Skeletal muscle tissue (tissue), 4 donors: ENCODE measurements around the gene SPATA46. TPM values are rescaled to one million over a fixed set of nuclear protein-coding genes. Genes with fewer than 3 reads are reported as not detected.
"Not testable (repeated sequence)": the region's sequence is repeated elsewhere in the genome, so short reads cannot be mapped to it uniquely, and the experiment has no call there.

Experiments used
- H3K27ac ChIP-seq: one replicate; pipeline ENCODE4 v1.7.0; 2013; ENCODE audit warnings: mild to moderate bottlenecking, low read depth, low read length, inconsistent platforms
- H3K27me3 ChIP-seq, 3 donors: one replicate each; pipeline ENCODE4 v1.7.0; 2013; ENCODE audit warnings: low read length in 3 of 3; ENCODE audit not compliant: control insufficient read depth in 3 of 3, insufficient read depth in 3 of 3
- H3K36me3 ChIP-seq, 3 donors: one replicate each; pipeline ENCODE4 v1.7.0; 2013; ENCODE audit warnings: low read length in 3 of 3; ENCODE audit not compliant: control insufficient read depth in 3 of 3, insufficient read depth in 3 of 3
- H3K4me1 ChIP-seq, 3 donors: one replicate each; pipeline ENCODE4 v1.7.0; 2013; ENCODE audit warnings: low read length in 3 of 3, mild to moderate bottlenecking in 3 of 3; ENCODE audit not compliant: control insufficient read depth in 3 of 3, insufficient read depth in 3 of 3
- H3K4me3 ChIP-seq, 3 donors: one replicate each; pipeline ENCODE4 v1.7.0; 2013; ENCODE audit warnings: low read length in 3 of 3
- H3K9ac ChIP-seq, 3 donors: one replicate each; pipeline ENCODE4 v1.7.0; 2013; ENCODE audit warnings: low read length in 3 of 3, mild to moderate bottlenecking in 3 of 3, moderate library complexity in 2 of 3, low read depth in 1 of 3
- H3K9me3 ChIP-seq, 3 donors: one replicate each; pipeline ENCODE4 v1.7.0; 2013; ENCODE audit warnings: low read length in 3 of 3; ENCODE audit not compliant: control insufficient read depth in 3 of 3
- total RNA-seq: library from RNA; depleted of rRNA; stranded (reverse); fragments of >200 nt; gene quantifications from one replicate; pipeline ENCODE4 v1.2.3, GENCODE V29; 2014
- donor health status: Osteomylitis.

Gene SPATA46
- total RNA-seq, 1 donor from 2014 or later = not detected

DNA sequence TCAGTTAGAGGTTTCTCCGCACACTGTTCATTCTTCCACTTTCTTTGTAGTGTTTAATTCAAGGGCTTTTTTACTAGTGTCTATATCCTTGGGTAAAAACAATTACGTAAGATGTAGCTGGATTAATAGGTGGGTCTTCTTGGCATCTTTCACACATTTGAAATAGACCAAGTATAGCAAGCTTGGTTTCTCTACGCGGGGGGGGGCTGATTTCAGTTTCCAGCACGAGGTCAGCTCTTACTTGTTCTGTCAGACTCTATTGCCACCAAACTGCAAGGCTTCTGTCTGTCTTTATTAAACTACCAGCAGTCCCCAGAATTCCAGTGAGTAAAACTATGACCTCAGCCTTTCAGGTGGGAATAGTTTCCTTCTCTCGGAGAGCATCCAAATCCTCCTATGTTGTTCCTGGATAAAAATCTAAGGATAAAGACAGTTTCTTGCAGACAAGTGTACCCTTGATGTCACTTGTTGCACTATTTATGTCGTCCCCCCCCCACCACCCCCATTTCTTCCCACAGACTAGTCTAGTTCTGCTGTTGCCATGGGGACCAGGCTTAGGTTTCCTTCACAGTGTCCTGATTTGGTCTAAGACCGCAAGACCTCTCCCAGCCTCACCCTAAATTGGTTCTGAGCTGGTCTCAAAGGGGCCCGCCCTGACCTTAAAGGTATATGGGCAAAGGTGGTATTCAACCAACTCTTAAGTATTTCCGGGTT lies 17.0 kb downstream of the SPATA46 start:
- Histone ChIP-seq H3K4me1 (no peaks in the 10 kb centered on the region), H3K27me3 (no peaks in the 10 kb centered on the region), H3K27ac (no peak overlapping the region), H3K36me3 (no peaks in the 10 kb centered on the region), H3K9me3 (no peaks in the 10 kb centered on the region), H3K4me3 (no peak overlapping the region), H3K9ac (no peak overlapping the region)

DNA sequence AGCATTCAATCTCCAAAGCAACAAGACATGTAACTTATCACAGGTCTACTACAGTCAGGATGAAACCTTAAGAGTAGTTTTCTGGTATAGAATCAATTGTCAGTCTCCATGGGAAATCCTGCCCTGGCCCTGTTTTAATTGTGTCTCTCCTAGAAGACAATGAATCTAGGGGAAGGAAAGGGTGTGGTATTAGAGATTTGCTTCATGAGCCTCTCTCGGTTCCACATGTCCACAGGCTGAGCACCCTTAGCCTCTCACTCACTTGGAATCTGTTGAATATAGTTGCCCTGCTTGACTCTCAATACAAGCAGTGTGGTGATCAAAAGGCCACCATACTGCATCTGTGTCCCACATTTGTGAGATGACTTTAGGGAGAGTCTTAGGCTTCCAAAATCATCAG lies 17.7 kb downstream of the SPATA46 start:
- H3K9me3 ChIP-seq = no peaks in the 10 kb centered on the region
- H3K4me1 ChIP-seq = no peaks in the 10 kb centered on the region
- no peak overlapping the region for H3K9ac ChIP-seq
- no peak overlapping the region for H3K4me3 ChIP-seq
- no peak overlapping the region for H3K27ac ChIP-seq
- no peaks in the 10 kb centered on the region for H3K36me3 ChIP-seq
- no peaks in the 10 kb centered on the region for H3K27me3 ChIP-seq

DNA sequence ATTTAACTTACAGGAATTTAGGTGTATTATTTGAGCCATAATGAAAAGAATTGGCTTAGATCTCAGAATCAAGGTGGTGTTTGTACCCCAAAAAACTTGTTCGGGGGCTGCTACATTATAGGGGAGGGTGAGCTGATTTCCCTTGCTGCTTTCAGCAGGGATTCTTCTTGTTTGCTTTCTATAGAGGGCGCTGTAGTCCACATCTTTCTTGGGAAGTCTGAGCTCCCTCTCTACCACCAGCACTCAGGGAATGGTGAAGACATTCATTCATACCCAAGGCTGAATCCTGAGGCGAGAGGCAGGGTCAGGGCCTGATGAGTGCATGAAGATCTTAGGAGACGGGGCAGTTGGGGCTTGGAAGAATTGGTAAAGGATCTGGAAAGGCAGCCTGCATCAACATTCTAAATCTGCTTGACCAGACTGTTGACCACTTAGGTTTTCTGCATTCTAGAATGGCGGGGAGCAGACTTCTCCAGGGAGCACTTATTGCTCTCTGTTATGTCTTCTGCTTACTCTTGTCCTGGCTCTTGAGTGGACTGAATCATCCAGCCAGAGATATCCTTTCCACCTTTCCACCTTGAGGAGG lies 18.9 kb downstream of the SPATA46 start:
- no peaks in the 10 kb centered on the region for H3K9me3 ChIP-seq
- no peak overlapping the region for H3K4me3 ChIP-seq
- peaks cover 0 to 2% (median 0%) of the 10 kb centered on the region in 3 donors for H3K4me1 ChIP-seq
- no peak overlapping the region for H3K27ac ChIP-seq
- no peaks in the 10 kb centered on the region for H3K36me3 ChIP-seq
- peaks cover 0 to 3% (median 0%) of the 10 kb centered on the region in 3 donors for H3K27me3 ChIP-seq
- no peak overlapping the region for H3K9ac ChIP-seq

DNA sequence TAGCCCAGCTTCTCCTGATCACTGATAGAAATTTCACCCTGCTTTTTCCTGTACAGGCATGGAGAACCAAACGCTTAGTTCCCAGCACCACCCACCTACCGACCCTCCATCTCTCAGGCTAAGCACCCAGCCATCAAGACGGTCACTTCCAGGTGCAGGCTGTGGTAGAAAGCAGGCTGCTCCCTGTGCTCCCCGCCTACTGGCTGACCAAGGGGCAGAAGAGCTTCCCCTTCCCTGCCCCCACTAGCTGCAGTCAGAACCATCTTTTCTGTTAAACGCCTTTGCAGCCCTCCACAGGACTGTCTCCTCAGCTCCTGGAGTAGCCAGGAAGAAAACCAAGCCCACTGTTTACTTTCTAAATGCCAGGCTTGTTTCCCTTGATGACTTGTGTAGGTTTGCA lies 23.0 kb downstream of the SPATA46 start:
- no peak overlapping the region for H3K4me3 ChIP-seq
- no peaks in the 10 kb centered on the region for H3K9me3 ChIP-seq
- H3K9ac ChIP-seq = no peak overlapping the region
- H3K27ac ChIP-seq = no peak overlapping the region
- H3K36me3 ChIP-seq = no peaks in the 10 kb centered on the region
- H3K27me3 ChIP-seq = peaks cover 0 to 3% (median 0%) of the 10 kb centered on the region in 3 donors
- peaks cover 0 to 2% (median 0%) of the 10 kb centered on the region in 3 donors for H3K4me1 ChIP-seq

DNA sequence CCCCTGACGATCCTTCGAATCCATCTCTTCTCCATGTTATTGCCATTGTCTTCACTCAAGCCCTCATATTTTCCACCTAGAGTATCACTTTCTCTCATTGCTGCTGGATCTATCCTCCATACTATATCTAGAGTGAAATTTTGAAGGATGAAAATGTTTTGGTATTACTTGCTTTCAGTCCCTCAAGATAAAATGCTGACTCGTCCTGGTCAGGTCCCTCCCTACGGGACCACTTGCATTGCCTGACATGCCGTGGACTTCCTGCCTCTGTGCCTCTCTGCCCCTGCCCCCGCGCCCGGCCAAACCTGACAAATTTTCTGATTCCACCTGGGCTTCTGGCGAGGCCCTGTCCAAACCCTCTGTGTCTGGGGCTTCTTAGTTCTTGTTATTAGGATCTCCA lies 23.6 kb downstream of the SPATA46 start:
- no peak overlapping the region for H3K27ac ChIP-seq
- no peaks in the 10 kb centered on the region for H3K9me3 ChIP-seq
- H3K27me3 ChIP-seq = peaks cover 0 to 3% (median 0%) of the 10 kb centered on the region in 3 donors
- H3K4me1 ChIP-seq = peaks cover 0 to 2% (median 0%) of the 10 kb centered on the region in 3 donors
- no peak overlapping the region for H3K4me3 ChIP-seq
- no peak overlapping the region for H3K9ac ChIP-seq
- H3K36me3 ChIP-seq = no peaks in the 10 kb centered on the region

DNA sequence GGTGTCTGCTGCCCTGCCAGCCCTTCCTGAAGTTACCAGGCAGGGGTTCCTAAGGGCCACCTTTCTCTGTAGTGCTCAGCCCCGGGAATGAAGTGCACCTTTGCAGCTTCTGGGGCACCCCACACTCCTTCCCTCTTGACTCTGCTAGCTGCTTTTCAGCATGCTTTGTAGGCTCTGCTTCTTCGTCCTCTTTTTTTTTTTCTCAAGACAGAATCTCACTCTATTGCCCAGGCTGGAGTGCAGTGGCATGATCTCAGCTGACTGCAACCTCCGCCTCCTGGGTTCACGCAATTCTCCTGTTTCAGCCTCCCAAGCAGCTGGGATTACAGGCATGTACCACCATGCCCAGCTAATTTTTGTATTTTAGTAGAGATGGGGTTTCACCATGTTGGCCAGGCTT lies 24.8 kb downstream of the SPATA46 start:
- H3K4me3 ChIP-seq, H3K9ac ChIP-seq, H3K9me3 ChIP-seq, H3K4me1 ChIP-seq, H3K27ac ChIP-seq, H3K27me3 ChIP-seq, H3K36me3 ChIP-seq: not testable (repeated sequence)

DNA sequence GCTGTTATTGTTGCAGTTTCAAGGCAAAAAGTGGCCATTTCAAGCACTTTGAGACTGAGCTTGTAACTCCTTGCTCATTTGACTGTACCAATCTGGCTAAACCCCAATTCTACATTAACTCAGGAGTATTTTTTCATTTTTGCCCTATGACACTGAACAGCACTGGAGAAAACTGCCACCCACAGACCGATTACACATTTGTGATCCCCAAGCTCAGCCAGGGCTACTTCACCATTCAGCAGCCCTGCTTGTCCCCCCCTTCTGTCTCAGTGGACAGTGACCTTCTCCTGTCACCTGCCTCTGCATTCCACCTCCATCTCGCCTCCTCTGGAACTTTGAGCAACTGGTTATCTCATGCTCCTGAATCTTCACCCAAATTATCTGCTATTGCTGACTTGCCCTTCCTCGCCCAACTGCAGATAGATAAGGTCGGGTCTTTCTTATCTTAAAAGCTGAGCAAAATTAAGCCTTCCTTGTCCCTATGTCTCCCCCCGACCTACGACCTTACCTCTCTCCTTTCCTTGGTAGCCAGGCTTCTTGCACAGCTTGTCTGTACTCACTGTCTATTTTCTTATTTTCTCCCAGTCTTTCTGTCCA lies 25.3 kb downstream of the SPATA46 start:
- no peaks in the 10 kb centered on the region for H3K9me3 ChIP-seq
- H3K4me1 ChIP-seq = peaks cover 0 to 2% (median 0%) of the 10 kb centered on the region in 3 donors
- no peak overlapping the region for H3K4me3 ChIP-seq
- no peak overlapping the region for H3K9ac ChIP-seq
- H3K27ac ChIP-seq = no peak overlapping the region
- peaks cover 0 to 3% (median 0%) of the 10 kb centered on the region in 3 donors for H3K27me3 ChIP-seq
- H3K36me3 ChIP-seq = no peaks in the 10 kb centered on the region

DNA sequence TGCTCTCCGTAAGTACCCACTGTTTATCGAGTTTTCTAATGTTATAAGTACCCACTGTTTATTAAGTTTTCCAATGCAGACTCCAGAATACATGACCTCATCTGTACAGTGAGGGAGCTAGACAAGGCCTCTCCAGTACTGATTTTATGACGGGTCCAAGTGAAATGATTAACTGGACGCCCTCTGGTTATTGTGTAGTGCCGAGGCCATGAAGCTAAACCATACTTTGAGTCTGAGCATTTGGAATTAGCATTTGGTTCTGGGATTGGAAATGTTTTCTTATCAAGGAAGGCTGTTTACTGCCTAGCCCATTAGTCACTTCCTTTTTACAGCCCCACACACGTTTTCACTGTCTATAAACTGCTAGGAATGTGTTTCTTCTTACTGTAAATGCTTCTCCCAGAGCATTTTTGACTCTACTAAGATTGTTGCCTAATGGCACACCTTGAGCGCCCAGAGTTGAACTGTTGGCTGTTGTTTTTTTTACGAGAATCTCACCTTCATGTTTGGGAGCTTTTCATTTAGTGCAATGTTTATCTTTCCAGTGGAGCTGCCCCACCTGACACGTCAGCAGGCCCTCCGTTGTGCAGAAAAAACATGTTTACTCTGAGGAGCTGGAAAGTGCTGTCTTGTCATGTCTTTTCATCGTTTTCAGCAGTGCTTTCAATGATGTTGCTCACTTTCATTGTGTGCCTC lies 26.9 kb downstream of the SPATA46 start:
- H3K27me3 ChIP-seq = peaks cover 0 to 3% (median 0%) of the 10 kb centered on the region in 3 donors
- no peak overlapping the region for H3K9ac ChIP-seq
- no peak overlapping the region for H3K27ac ChIP-seq
- H3K9me3 ChIP-seq = no peaks in the 10 kb centered on the region
- H3K4me3 ChIP-seq = no peak overlapping the region
- no peaks in the 10 kb centered on the region for H3K36me3 ChIP-seq
- H3K4me1 ChIP-seq = peaks cover 0 to 2% (median 0%) of the 10 kb centered on the region in 3 donors

DNA sequence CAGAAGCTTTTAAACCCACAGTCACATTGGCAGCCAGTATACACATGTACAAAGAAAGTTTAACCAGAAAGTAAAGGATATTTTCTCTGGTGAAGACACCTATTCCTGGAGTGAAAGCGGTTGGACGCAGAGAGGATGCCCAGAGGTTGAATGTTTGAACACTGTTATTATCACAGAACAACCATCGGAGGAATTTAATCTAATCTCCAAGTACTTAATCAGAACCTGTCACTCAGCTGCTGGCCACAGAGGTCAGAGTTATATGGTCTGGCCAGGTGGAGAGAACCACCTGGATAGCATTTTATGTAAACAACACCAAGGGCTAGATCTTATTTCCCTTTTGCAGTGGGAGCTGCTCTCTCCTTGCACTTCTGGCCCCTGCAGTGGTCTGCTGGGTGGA lies 29.4 kb downstream of the SPATA46 start:
- Histone ChIP-seq H3K4me3 (no peak overlapping the region), H3K27me3 (no peaks in the 10 kb centered on the region), H3K9ac (no peak overlapping the region), H3K4me1 (no peaks in the 10 kb centered on the region), H3K27ac (no peak overlapping the region), H3K9me3 (no peaks in the 10 kb centered on the region), H3K36me3 (no peaks in the 10 kb centered on the region)

DNA sequence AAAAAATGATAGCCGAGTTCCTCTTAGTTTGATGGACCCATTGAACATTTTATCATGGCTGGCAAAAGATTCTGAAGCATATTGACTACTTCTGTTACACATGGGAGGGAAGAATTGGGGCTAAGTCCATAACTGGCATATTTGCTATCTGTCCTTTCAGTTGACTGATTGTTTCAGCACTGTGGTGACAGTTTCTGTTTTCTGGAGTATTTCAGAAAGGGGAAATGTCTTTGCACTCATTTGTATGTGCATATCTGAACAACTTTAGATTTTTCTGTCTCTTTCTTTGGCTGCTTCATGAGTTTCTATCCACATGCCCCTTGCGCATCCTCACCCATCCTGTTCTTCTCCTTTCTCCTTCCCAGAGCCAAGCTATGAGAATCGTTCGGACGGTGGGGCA lies 33.2 kb downstream of the SPATA46 start:
- Histone ChIP-seq H3K9me3 (no peaks in the 10 kb centered on the region), H3K27ac (no peak overlapping the region), H3K4me1 (no peaks in the 10 kb centered on the region), H3K9ac (no peak overlapping the region), H3K36me3 (no peaks in the 10 kb centered on the region), H3K27me3 (no peaks in the 10 kb centered on the region), H3K4me3 (no peak overlapping the region)
